ENCODE measurements around the gene DNAJB4.

Gene DNAJB4

GRCh38 chr1:78045926-78046778 lies 41.4 kb downstream of the DNAJB4 start, which contains the start of gene GIPC2:
GIPC2 (plus strand) TSS chr1:78045966; CDS start chr1:78046095, 129 bp downstream.
- Histone ChIP-seq H3K79me2 (ENCODE audit: insufficient read depth, low read depth) (no peaks in the 10 kb centered on the region), H2AFZ (ENCODE audit: low read depth) (no peak within 1 kb of the TSS), H3K4me2 (no peak within 1 kb of the TSS), H3K4me3 (IDR thresholded peaks at IDR 0.05; ENCODE audit: insufficient read depth, low read depth, low read length) (no peak within 1 kb of the TSS), H3K9ac (no peak within 1 kb of the TSS), H3K27ac (no peak within 1 kb of the TSS), H3K27me3 (ENCODE audit: insufficient read depth, low read depth) (no peaks in the 10 kb centered on the region), H4K20me1 (ENCODE audit: insufficient read depth) (no peaks in the 10 kb centered on the region), H3K36me3 (ENCODE audit: insufficient read depth) (no peaks in the 10 kb centered on the region), H3K4me1 (ENCODE audit: low read depth, poor library complexity, severe bottlenecking) (no peaks in the 10 kb centered on the region)
- TF ChIP-seq CTCF (conservative IDR thresholded peaks at IDR 0.05; ENCODE audit: low read depth, low read length) = no peak

- Histone ChIP-seq H3K27ac (no peak overlapping the region), H3K4me3 (IDR thresholded peaks at IDR 0.05; ENCODE audit: insufficient read depth, low read depth, low read length) (no peak overlapping the region)
These were observed 42.4 kb downstream of the DNAJB4 start for GRCh38 chr1:78047106-78047505.

GRCh38 chr1:78047631-78048030 lies 42.9 kb downstream of the DNAJB4 start:
- H4K20me1 ChIP-seq (ENCODE audit: insufficient read depth) = no peaks in the 10 kb centered on the region
- H3K4me1 ChIP-seq (ENCODE audit: low read depth, poor library complexity, severe bottlenecking) = no peaks in the 10 kb centered on the region
- H3K27me3 ChIP-seq (ENCODE audit: insufficient read depth, low read depth) = no peaks in the 10 kb centered on the region
- H2AFZ ChIP-seq (ENCODE audit: low read depth) = no peak overlapping the region
- H3K79me2 ChIP-seq (ENCODE audit: insufficient read depth, low read depth) = no peaks in the 10 kb centered on the region
- no peak overlapping the region for H3K4me3 ChIP-seq (IDR thresholded peaks at IDR 0.05; ENCODE audit: insufficient read depth, low read depth, low read length)
- no peak overlapping the region for H3K27ac ChIP-seq
- H3K4me2 ChIP-seq = no peak overlapping the region
- H3K36me3 ChIP-seq (ENCODE audit: insufficient read depth) = no peaks in the 10 kb centered on the region
- H3K9ac ChIP-seq = no peak overlapping the region
- no peak for TF ChIP-seq CTCF (conservative IDR thresholded peaks at IDR 0.05; ENCODE audit: low read depth, low read length)

More at GRCh38 chr1:78047106-78047505, 42.4 kb downstream of the DNAJB4 start:
- no peak for TF ChIP-seq CTCF (conservative IDR thresholded peaks at IDR 0.05; ENCODE audit: low read depth, low read length)
- H4K20me1 ChIP-seq (ENCODE audit: insufficient read depth) = no peaks in the 10 kb centered on the region
- no peaks in the 10 kb centered on the region for H3K36me3 ChIP-seq (ENCODE audit: insufficient read depth)
- H3K4me1 ChIP-seq (ENCODE audit: low read depth, poor library complexity, severe bottlenecking) = no peaks in the 10 kb centered on the region
- no peak overlapping the region for H3K9ac ChIP-seq
- no peak overlapping the region for H3K4me2 ChIP-seq
- no peak overlapping the region for H2AFZ ChIP-seq (ENCODE audit: low read depth)
- H3K27me3 ChIP-seq (ENCODE audit: insufficient read depth, low read depth) = no peaks in the 10 kb centered on the region
- H3K79me2 ChIP-seq (ENCODE audit: insufficient read depth, low read depth) = no peaks in the 10 kb centered on the region

GRCh38 chr1:78048446-78048845 lies 43.7 kb downstream of the DNAJB4 start:
- no peaks in the 10 kb centered on the region for H3K79me2 ChIP-seq (ENCODE audit: insufficient read depth, low read depth)

More at GRCh38 chr1:78048446-78048845, 43.7 kb downstream of the DNAJB4 start:
- no peak overlapping the region for H3K9ac ChIP-seq
- no peaks in the 10 kb centered on the region for H4K20me1 ChIP-seq (ENCODE audit: insufficient read depth)
- H3K27me3 ChIP-seq (ENCODE audit: insufficient read depth, low read depth) = no peaks in the 10 kb centered on the region
- H3K4me2 ChIP-seq = no peak overlapping the region
- no peak overlapping the region for H3K27ac ChIP-seq
- TF ChIP-seq CTCF (conservative IDR thresholded peaks at IDR 0.05; ENCODE audit: low read depth, low read length) = no peak
- no peaks in the 10 kb centered on the region for H3K4me1 ChIP-seq (ENCODE audit: low read depth, poor library complexity, severe bottlenecking)
- no peaks in the 10 kb centered on the region for H3K36me3 ChIP-seq (ENCODE audit: insufficient read depth)
- no peak overlapping the region for H3K4me3 ChIP-seq (IDR thresholded peaks at IDR 0.05; ENCODE audit: insufficient read depth, low read depth, low read length)
- H2AFZ ChIP-seq (ENCODE audit: low read depth) = no peak overlapping the region

All from KMS-11 (cell line).